IMR-90 (cell line): ENCODE measurements around the gene LTBP1. TPM values are rescaled to one million over a fixed set of nuclear protein-coding genes. Genes with fewer than 3 reads are reported as not detected.
A peak's percentile ranks its signal among the peaks of the same experiment; 100 is the strongest.

Experiments
- ATAC-seq: fragments of 200-7000 bp; cut with Tn5 transposase; 2 replicates; pipeline ENCODE4 v1.9.1; 2020; ENCODE audit warnings: low read depth, mild to moderate bottlenecking, moderate library complexity
- BruUV-seq: library from RNA; stranded (reverse); fragments of 400-500 nt; replicated peaks from 2 replicates; lab custom pipeline; 2021; lab: Mats Ljungman, UMichigan
- CTCF ChIA-PET: fragments of 300-600 bp; formaldehyde crosslinking; extraction: SDS; loops from one replicate; lab custom pipeline; 2021; ENCODE audit warnings: antibody characterized with exemption; lab: Yijun Ruan, JAX
- POLR2A ChIA-PET: fragments of 300-600 bp; sonication (Branson Sonifier 250); formaldehyde crosslinking; loops from one replicate; lab custom pipeline; 2022; ENCODE audit warnings: antibody characterized with exemption; ENCODE audit not compliant: unreplicated experiment; lab: Charles Lee
- DNase-seq: peaks from one replicate; pipeline ENCODE4 v3.0.0; 2013
- H2AFZ ChIP-seq: replicated peaks from 2 replicates; pipeline ENCODE3; 2013; ENCODE audit warnings: low read length, mild to moderate bottlenecking; ENCODE audit not compliant: poor library complexity
- H2AK5ac ChIP-seq: 2 replicates; pipeline ENCODE4 v1.6.1; 2013; ENCODE audit warnings: low read depth, low read length, inconsistent platforms
- H2AK9ac ChIP-seq: replicated peaks from 2 replicates; pipeline ENCODE3; 2013; ENCODE audit warnings: mild to moderate bottlenecking, low read depth, low read length, moderate library complexity; ENCODE audit not compliant: poor library complexity
- H2BK120ac ChIP-seq: 2 replicates; pipeline ENCODE4 v1.6.1; 2013; ENCODE audit warnings: low read depth, low read length, inconsistent platforms
- H2BK15ac ChIP-seq: 3 replicates; pipeline ENCODE4 v1.6.1; 2013; ENCODE audit warnings: low read depth, low read length, inconsistent platforms
- H2BK20ac ChIP-seq: 2 replicates; pipeline ENCODE4 v1.6.1; 2013; ENCODE audit warnings: low read depth, mild to moderate bottlenecking, inconsistent platforms, low read length, moderate library complexity
- H2BK5ac ChIP-seq: 2 replicates; pipeline ENCODE4 v1.6.1; 2013; ENCODE audit warnings: mild to moderate bottlenecking, low read depth, low read length, inconsistent platforms; ENCODE audit not compliant: poor library complexity, severe bottlenecking
- H3K14ac ChIP-seq: replicated peaks from 2 replicates; pipeline ENCODE4 v1.6.1; 2013; ENCODE audit warnings: low read depth, low read length, inconsistent platforms
- H3K18ac ChIP-seq: 2 replicates; pipeline ENCODE4 v1.6.1; 2013; ENCODE audit warnings: low read depth, low read length, control low read depth
- H3K23ac ChIP-seq: 2 replicates; pipeline ENCODE4 v1.6.1; 2013; ENCODE audit warnings: low read depth, low read length, inconsistent platforms
- H3K27ac ChIP-seq: 2 replicates; pipeline ENCODE4 v1.5.1; 2013; ENCODE audit warnings: mild to moderate bottlenecking, control low read depth, low read length; ENCODE audit not compliant: insufficient read depth
- H3K27me3 ChIP-seq: 2 replicates; pipeline ENCODE4 v1.6.1; 2013; ENCODE audit warnings: low read length; ENCODE audit not compliant: control insufficient read depth, insufficient read depth
- H3K36me3 ChIP-seq: 2 replicates; pipeline ENCODE4 v1.6.1; 2013; ENCODE audit warnings: low read length, mixed read lengths; ENCODE audit not compliant: control insufficient read depth, insufficient read depth
- H3K4ac ChIP-seq: 2 replicates; pipeline ENCODE4 v1.6.1; 2013; ENCODE audit warnings: low read depth, low read length, inconsistent platforms
- H3K4me1 ChIP-seq: 2 replicates; pipeline ENCODE4 v1.6.1; 2013; ENCODE audit warnings: low read length, mixed read lengths; ENCODE audit not compliant: control insufficient read depth, insufficient read depth
- H3K4me2 ChIP-seq: 2 replicates; pipeline ENCODE4 v1.6.1; 2013; ENCODE audit warnings: low read depth, mild to moderate bottlenecking, control low read depth, low read length, moderate library complexity
- H3K4me3 ChIP-seq: 2 replicates; pipeline ENCODE4 v1.5.1; 2013; ENCODE audit warnings: low read depth, mild to moderate bottlenecking, control low read depth, low read length, moderate library complexity; ENCODE audit not compliant: insufficient read depth
- H3K56ac ChIP-seq: 2 replicates; pipeline ENCODE4 v1.6.1; 2013; ENCODE audit warnings: low read length, inconsistent platforms; ENCODE audit not compliant: insufficient read depth; ENCODE audit errors: extremely low read depth
- H3K79me1 ChIP-seq, 2 experiments: 2 replicates each; pipeline ENCODE4 v1.6.1; 2013; ENCODE audit warnings: low read length in 2 of 2, inconsistent platforms in 1 of 2, low read depth in 1 of 2
- H3K9ac ChIP-seq: 2 replicates; pipeline ENCODE4 v1.6.1; 2013; ENCODE audit warnings: low read depth, low read length, control low read depth
- H3K9me1 ChIP-seq: 2 replicates; pipeline ENCODE4 v1.6.1; 2013; ENCODE audit warnings: low read length, inconsistent platforms; ENCODE audit not compliant: insufficient read depth
- H3K9me3 ChIP-seq: 2 replicates; pipeline ENCODE4 v1.6.1; 2013; ENCODE audit warnings: low read length; ENCODE audit not compliant: control insufficient read depth, insufficient read depth
- H4K20me1 ChIP-seq: 2 replicates; pipeline ENCODE4 v1.6.1; 2013; ENCODE audit warnings: low read length, inconsistent platforms; ENCODE audit not compliant: insufficient read depth
- H4K5ac ChIP-seq: 2 replicates; pipeline ENCODE4 v1.6.1; 2013; ENCODE audit warnings: mild to moderate bottlenecking, low read depth, low read length, control low read depth
- H4K8ac ChIP-seq, 2 experiments: 2 replicates each; pipeline ENCODE4 v1.6.1; 2013; ENCODE audit warnings: low read depth in 2 of 2, low read length in 2 of 2, control low read depth in 1 of 2, inconsistent platforms in 1 of 2
- H4K91ac ChIP-seq: 2 replicates; pipeline ENCODE4 v1.6.1; 2013; ENCODE audit warnings: low read depth, low read length, inconsistent platforms; ENCODE audit not compliant: insufficient read depth
- BHLHE40 ChIP-seq: fragments of 150-350 bp; IDR thresholded peaks from 2 replicates; pipeline ENCODE4 v1.6.1; 2016; ENCODE audit warnings: mild to moderate bottlenecking, low read depth, low read length
- CEBPB ChIP-seq: IDR thresholded peaks from 2 replicates; pipeline ENCODE4 v1.6.1; 2012; ENCODE audit warnings: low read depth, low read length, improper control_type of control experiment
- CHD1 ChIP-seq: IDR thresholded peaks from 2 replicates; pipeline ENCODE4 v1.6.1; 2012; ENCODE audit warnings: low read depth, low read length, improper control_type of control experiment
- ELK1 ChIP-seq: fragments of 150-350 bp; IDR thresholded peaks from 2 replicates; pipeline ENCODE4 v1.6.1; 2016; ENCODE audit warnings: low read depth, mild to moderate bottlenecking, low read length, moderate library complexity, borderline replicate concordance
- FOS ChIP-seq: fragments of 150-350 bp; IDR thresholded peaks from 2 replicates; pipeline ENCODE4 v1.6.1; 2016; ENCODE audit warnings: low read depth, low read length
- MAFK ChIP-seq: IDR thresholded peaks from 2 replicates; pipeline ENCODE4 v1.6.1; 2012; ENCODE audit warnings: low read depth, low read length, improper control_type of control experiment
- MAZ ChIP-seq: IDR thresholded peaks from 2 replicates; pipeline ENCODE4 v1.6.1; 2012; ENCODE audit warnings: low read depth, mild to moderate bottlenecking, low read length, improper control_type of control experiment, moderate library complexity, borderline replicate concordance
- MXI1 ChIP-seq: IDR thresholded peaks from 2 replicates; pipeline ENCODE4 v1.6.1; 2012; ENCODE audit warnings: low read depth, mild to moderate bottlenecking, low read length, moderate library complexity, borderline replicate concordance
- NFE2L2 ChIP-seq: fragments of 150-350 bp; IDR thresholded peaks from 2 replicates; pipeline ENCODE4 v1.6.1; 2016; ENCODE audit warnings: low read depth, mild to moderate bottlenecking, low read length
- POLR2A ChIP-seq: IDR thresholded peaks from 2 replicates; pipeline ENCODE4 v1.6.1; 2012; ENCODE audit warnings: mild to moderate bottlenecking, low read depth, low read length
- RAD21 ChIP-seq: IDR thresholded peaks from 2 replicates; pipeline ENCODE4 v1.6.1; 2012; ENCODE audit warnings: low read length, improper control_type of control experiment
- RCOR1 ChIP-seq: IDR thresholded peaks from 2 replicates; pipeline ENCODE4 v1.6.1; 2012; ENCODE audit warnings: mild to moderate bottlenecking, low read length, improper control_type of control experiment; ENCODE audit not compliant: insufficient replicate concordance
- RFX5 ChIP-seq: IDR thresholded peaks from 2 replicates; pipeline ENCODE4 v1.8.0; 2012; ENCODE audit warnings: low read depth, mild to moderate bottlenecking, low read length, moderate library complexity
- SMC3 ChIP-seq: fragments of 150-350 bp; IDR thresholded peaks from 2 replicates; pipeline ENCODE4 v1.6.1; 2016; ENCODE audit warnings: low read depth, mild to moderate bottlenecking, antibody characterized with exemption, low read length, moderate library complexity
- USF2 ChIP-seq: fragments of 150-350 bp; IDR thresholded peaks from 2 replicates; pipeline ENCODE4 v1.6.1; 2017; ENCODE audit warnings: mild to moderate bottlenecking, antibody characterized with exemption, low read length, low read depth
- WGBS, 2 experiments: methylation state at CpG; one replicate each; pipeline versions ENCODE4 v1.1.5 to v1.1.7; 2013; ENCODE audit warnings: missing lambda C conversion rate in 2 of 2; ENCODE audit not compliant: insufficient read length in 1 of 2; ENCODE audit errors: extremely low coverage in 2 of 2; 5-methylcytosine and 5-hydroxymethylcytosine counted together
- dilution Hi-C: fragments of 300-500 bp; cut with HindIII; formaldehyde crosslinking; loops from one replicate; pipeline ENCODE4 v1.14.3; 2018; ENCODE audit warnings: low sequenced_read_pairs; ENCODE audit not compliant: unreplicated experiment
- in situ Hi-C: fragments of 300-500 bp; cut with MboI; formaldehyde crosslinking; loops from 3 replicates; pipeline ENCODE4 v1.14.3; 2019; ENCODE audit warnings: low sequenced_read_pairs, inconsistent platforms, mixed read lengths
- intact Hi-C: fragments of 100-400 bp; cut with micrococcal nuclease; formaldehyde crosslinking; loops from 2 replicates; pipeline ENCODE4 v1.10.0; 2022
- polyA plus RNA-seq, 3 experiments: library from polyadenylated mRNA; depleted of rRNA; stranded (reverse); fragments of >200 nt; gene quantifications; 2 replicates each; pipeline ENCODE4 v1.2.3, GENCODE V29; 2012; ENCODE audit warnings: low replicate concordance in 1 of 3
- total RNA-seq: library from RNA; depleted of rRNA; stranded (reverse); fragments of >200 nt; gene quantifications from 2 replicates; pipeline ENCODE4 v1.2.3, GENCODE V29; 2012

The LTBP1 gene
- total and polyA plus RNA-seq, 2 of the 4 experiments (the other 2 are of a cell fraction), result 235 to 326 TPM

GRCh38 chr2:33015421-33016142 lies 68.8 kb downstream of the LTBP1 start:
- Histone ChIP-seq H3K27me3 (no peaks in the 10 kb centered on the region), H3K9me1 (peaks cover 15% of the 10 kb centered on the region), H3K4me3 (no peak overlapping the region), H4K5ac (peak overlapping the region; percentile 45), H2AK5ac (peak overlapping the region; percentile 78), H3K4me1 (peaks cover 25% of the 10 kb centered on the region), H2BK120ac (peak overlapping the region; percentile 78), H2BK20ac (peak overlapping the region; percentile 88), H3K56ac (no peak overlapping the region), H2AK9ac (peak overlapping the region; percentile 15), H3K4ac (peak overlapping the region; percentile 82), H3K9ac (no peak overlapping the region), H2AFZ (peak overlapping the region; percentile 35), H3K18ac (peak overlapping the region; percentile 51), H3K9me3 (no peaks in the 10 kb centered on the region), H3K14ac (peak overlapping the region; percentile 96), H2BK5ac (peak overlapping the region; percentile 76), H3K36me3 (no peaks in the 10 kb centered on the region), H4K91ac (peak overlapping the region; percentile 52; the same call in 1 of the 2 replicates), H3K4me2 (peak overlapping the region; percentile 29), H3K27ac (peak overlapping the region; percentile 41), H4K8ac (peak overlapping the region in 1 of 2 experiments; percentile 64; a peak in 3 of 4 replicates), H3K79me1 (peaks cover 25 to 72% of the 10 kb centered on the region in 2 experiments), H4K20me1 (no peaks in the 10 kb centered on the region), H2BK15ac (peak overlapping the region; percentile 68; the same call in 2 of the 3 replicates), H3K23ac (peak overlapping the region; percentile 88; the same call in 1 of the 2 replicates)
- POLR2A ChIA-PET, result no interaction called here
- WGBS, 2 experiments, result no CpG with 5 or more reads among the region's 4 CpGs
- ATAC-seq, result peak; percentile 53; the same call in 1 of the 2 replicates
- no TSS peak for BruUV-seq
- dilution Hi-C loops, result no loop called here
- in situ Hi-C loops, result no loop called here
- CTCF ChIA-PET, result no interaction called here
- peak; percentile 82 for DNase-seq
- intact Hi-C loops, result no loop called here
- TF ChIP-seq ELK1, result no peak
- no peak for TF ChIP-seq CEBPB
- TF ChIP-seq RFX5, result no peak
- no peak for TF ChIP-seq RCOR1
- TF ChIP-seq MAFK, result no peak
- TF ChIP-seq FOS, result no peak
- no peak for TF ChIP-seq CHD1
- TF ChIP-seq RAD21, result no peak
- no peak for TF ChIP-seq NFE2L2
- no peak for TF ChIP-seq SMC3
- TF ChIP-seq MAZ, result no peak
- no peak for TF ChIP-seq MXI1
- TF ChIP-seq USF2, result no peak
- TF ChIP-seq POLR2A, result no peak
- TF ChIP-seq BHLHE40, result no peak
